PC-3 (cell line): ENCODE measurements around the gene TRIM45.

Source experiments
- EZH2 ChIP-seq: fragments of 300-600 bp; sonication (generic); IDR thresholded peaks from one replicate; pipeline ENCODE4 v1.6.1; 2017; ENCODE audit warnings: antibody characterized with exemption, mild to moderate bottlenecking, low read length; ENCODE audit not compliant: unreplicated experiment
- TF ChIP-seq, protein P1 (sequence below): fragments of 300-600 bp; sonication (generic); conservative IDR thresholded peaks from 2 replicates; pipeline ENCODE4 v1.5.1; 2017; ENCODE audit warnings: antibody characterized with exemption, low read depth, mild to moderate bottlenecking, low read length

DNA sequence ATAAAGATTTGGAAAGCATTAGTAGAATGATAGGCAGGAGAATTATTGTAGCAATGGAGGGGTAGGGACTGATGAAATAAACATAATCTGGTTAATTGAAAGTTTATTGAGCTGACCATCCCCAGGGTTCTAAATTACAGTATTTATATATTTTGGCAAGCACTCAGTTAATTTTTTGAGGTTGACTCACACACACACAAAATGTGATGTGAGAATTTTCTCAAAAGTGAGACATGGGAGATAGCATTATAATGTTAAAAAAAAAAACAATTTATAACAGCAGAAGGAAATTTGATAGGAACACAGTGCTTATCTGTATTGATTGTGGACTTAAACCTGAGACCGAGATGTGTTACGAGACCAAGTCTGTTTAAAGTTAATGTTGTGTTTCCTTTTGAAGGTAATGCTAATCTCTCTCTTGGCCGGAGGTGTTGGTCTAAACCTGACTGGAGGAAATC lies 24.6 kb downstream of the TRIM45 start:
- TF ChIP-seq, protein P1, sequence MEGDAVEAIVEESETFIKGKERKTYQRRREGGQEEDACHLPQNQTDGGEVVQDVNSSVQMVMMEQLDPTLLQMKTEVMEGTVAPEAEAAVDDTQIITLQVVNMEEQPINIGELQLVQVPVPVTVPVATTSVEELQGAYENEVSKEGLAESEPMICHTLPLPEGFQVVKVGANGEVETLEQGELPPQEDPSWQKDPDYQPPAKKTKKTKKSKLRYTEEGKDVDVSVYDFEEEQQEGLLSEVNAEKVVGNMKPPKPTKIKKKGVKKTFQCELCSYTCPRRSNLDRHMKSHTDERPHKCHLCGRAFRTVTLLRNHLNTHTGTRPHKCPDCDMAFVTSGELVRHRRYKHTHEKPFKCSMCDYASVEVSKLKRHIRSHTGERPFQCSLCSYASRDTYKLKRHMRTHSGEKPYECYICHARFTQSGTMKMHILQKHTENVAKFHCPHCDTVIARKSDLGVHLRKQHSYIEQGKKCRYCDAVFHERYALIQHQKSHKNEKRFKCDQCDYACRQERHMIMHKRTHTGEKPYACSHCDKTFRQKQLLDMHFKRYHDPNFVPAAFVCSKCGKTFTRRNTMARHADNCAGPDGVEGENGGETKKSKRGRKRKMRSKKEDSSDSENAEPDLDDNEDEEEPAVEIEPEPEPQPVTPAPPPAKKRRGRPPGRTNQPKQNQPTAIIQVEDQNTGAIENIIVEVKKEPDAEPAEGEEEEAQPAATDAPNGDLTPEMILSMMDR: no peak
- no peak for TF ChIP-seq EZH2
